ENCODE data around the gene ZNF236. TPM values are rescaled to one million over a fixed set of nuclear protein-coding genes. Genes with fewer than 3 reads are reported as not detected.
"Not testable (repeated sequence)": the region's sequence is repeated elsewhere in the genome, so short reads cannot be mapped to it uniquely, and the experiment has no call there.

Gene ZNF236
- total RNA-seq, 6 experiments from 2014 or later = 6.3 to 10.4 (median 8.1) TPM

GRCh38 chr18:76988827-76989646, 166.7 kb downstream of the ZNF236 start:
- no peak overlapping the region for H3K27ac Mint-ChIP-seq

GRCh38 chr18:76989647-76990190, 167.4 kb downstream of the ZNF236 start:
- TF ChIP-seq CTCF (IDR thresholded peaks at IDR 0.05) = no peak
- Mint-ChIP-seq H3K27ac (no peak overlapping the region), H3K27me3 (ENCODE audit: insufficient read depth) (peaks cover 37% of the 10 kb centered on the region), H3K36me3 (ENCODE audit: low read depth) (no peaks in the 10 kb centered on the region), H3K9me3 (no peaks in the 10 kb centered on the region), H3K4me1 (ENCODE audit: low read depth) (no peaks in the 10 kb centered on the region), H3K4me3 (no peak overlapping the region)
- no peak for DNase-seq

More at GRCh38 chr18:76988827-76989646, 166.7 kb downstream of the ZNF236 start:
- no peaks in the 10 kb centered on the region for H3K9me3 Mint-ChIP-seq
- DNase-seq = no peak
- no peak overlapping the region for H3K4me3 Mint-ChIP-seq
- TF ChIP-seq CTCF (IDR thresholded peaks at IDR 0.05) = no peak
- H3K36me3 Mint-ChIP-seq (ENCODE audit: low read depth) = no peaks in the 10 kb centered on the region
- no peaks in the 10 kb centered on the region for H3K4me1 Mint-ChIP-seq (ENCODE audit: low read depth)
- H3K27me3 Mint-ChIP-seq (ENCODE audit: insufficient read depth) = peaks cover 37% of the 10 kb centered on the region

- H3K27me3 Mint-ChIP-seq (ENCODE audit: insufficient read depth) = peaks cover 42% of the 10 kb centered on the region
- not testable (repeated sequence) for H3K27ac Mint-ChIP-seq; H3K4me3 Mint-ChIP-seq; DNase-seq; H3K9me3 Mint-ChIP-seq; H3K36me3 Mint-ChIP-seq (ENCODE audit: low read depth); H3K4me1 Mint-ChIP-seq (ENCODE audit: low read depth)
Measured at GRCh38 chr18:76990343-76991020, 168.1 kb downstream of the ZNF236 start.

- H3K27ac Mint-ChIP-seq = no peak overlapping the region
- H3K27me3 Mint-ChIP-seq (ENCODE audit: insufficient read depth) = peaks cover 44% of the 10 kb centered on the region
Measured at GRCh38 chr18:76991021-76991688, 168.8 kb downstream of the ZNF236 start.

GRCh38 chr18:76992226-76993084, 170.1 kb downstream of the ZNF236 start:
- peaks cover 52% of the 10 kb centered on the region for H3K27me3 Mint-ChIP-seq (ENCODE audit: insufficient read depth)
- no peak for TF ChIP-seq CTCF (IDR thresholded peaks at IDR 0.05)
- H3K4me3 Mint-ChIP-seq = no peak overlapping the region
- no peaks in the 10 kb centered on the region for H3K36me3 Mint-ChIP-seq (ENCODE audit: low read depth)
- no peaks in the 10 kb centered on the region; the same call in 1 of the 2 replicates for H3K9me3 Mint-ChIP-seq
- no peaks in the 10 kb centered on the region for H3K4me1 Mint-ChIP-seq (ENCODE audit: low read depth)
- no peak overlapping the region for H3K27ac Mint-ChIP-seq
- no peak for DNase-seq

More at GRCh38 chr18:76991021-76991688, 168.8 kb downstream of the ZNF236 start:
- Mint-ChIP-seq H3K9me3 (no peaks in the 10 kb centered on the region; the same call in 1 of the 2 replicates), H3K4me1 (ENCODE audit: low read depth) (no peaks in the 10 kb centered on the region), H3K4me3 (no peak overlapping the region), H3K36me3 (ENCODE audit: low read depth) (no peaks in the 10 kb centered on the region)
- DNase-seq = no peak
- TF ChIP-seq CTCF (IDR thresholded peaks at IDR 0.05) = no peak
